ENCODE measurements around the gene GNAI3.

DNA sequence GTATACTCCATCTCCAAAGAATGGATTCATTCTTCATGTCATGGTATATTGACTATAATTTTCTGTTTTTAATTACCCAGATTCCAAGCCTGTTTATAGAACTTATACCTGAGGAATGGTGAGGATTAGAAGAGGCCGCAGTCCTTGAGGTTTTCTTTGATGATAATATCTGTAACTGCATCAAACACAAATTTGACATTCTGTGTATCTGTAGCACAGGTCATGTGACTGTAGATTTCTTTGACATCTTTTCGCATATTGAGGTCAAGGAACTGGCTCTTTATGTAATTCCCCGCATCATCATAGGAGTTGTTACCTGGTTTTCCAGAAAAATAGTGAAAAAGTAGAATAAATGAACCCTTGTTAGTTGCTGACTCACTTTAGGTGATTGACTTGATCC is 54.8 kb downstream of the GNAI3 start:
- TF ChIP-seq, protein P1, sequence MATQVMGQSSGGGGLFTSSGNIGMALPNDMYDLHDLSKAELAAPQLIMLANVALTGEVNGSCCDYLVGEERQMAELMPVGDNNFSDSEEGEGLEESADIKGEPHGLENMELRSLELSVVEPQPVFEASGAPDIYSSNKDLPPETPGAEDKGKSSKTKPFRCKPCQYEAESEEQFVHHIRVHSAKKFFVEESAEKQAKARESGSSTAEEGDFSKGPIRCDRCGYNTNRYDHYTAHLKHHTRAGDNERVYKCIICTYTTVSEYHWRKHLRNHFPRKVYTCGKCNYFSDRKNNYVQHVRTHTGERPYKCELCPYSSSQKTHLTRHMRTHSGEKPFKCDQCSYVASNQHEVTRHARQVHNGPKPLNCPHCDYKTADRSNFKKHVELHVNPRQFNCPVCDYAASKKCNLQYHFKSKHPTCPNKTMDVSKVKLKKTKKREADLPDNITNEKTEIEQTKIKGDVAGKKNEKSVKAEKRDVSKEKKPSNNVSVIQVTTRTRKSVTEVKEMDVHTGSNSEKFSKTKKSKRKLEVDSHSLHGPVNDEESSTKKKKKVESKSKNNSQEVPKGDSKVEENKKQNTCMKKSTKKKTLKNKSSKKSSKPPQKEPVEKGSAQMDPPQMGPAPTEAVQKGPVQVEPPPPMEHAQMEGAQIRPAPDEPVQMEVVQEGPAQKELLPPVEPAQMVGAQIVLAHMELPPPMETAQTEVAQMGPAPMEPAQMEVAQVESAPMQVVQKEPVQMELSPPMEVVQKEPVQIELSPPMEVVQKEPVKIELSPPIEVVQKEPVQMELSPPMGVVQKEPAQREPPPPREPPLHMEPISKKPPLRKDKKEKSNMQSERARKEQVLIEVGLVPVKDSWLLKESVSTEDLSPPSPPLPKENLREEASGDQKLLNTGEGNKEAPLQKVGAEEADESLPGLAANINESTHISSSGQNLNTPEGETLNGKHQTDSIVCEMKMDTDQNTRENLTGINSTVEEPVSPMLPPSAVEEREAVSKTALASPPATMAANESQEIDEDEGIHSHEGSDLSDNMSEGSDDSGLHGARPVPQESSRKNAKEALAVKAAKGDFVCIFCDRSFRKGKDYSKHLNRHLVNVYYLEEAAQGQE (IDR thresholded peaks at IDR 0.05; ENCODE audit: borderline replicate concordance in 1 of 2, low read depth in 1 of 2, low read length in 2 of 2): no peak
- TF ChIP-seq, protein P2, sequence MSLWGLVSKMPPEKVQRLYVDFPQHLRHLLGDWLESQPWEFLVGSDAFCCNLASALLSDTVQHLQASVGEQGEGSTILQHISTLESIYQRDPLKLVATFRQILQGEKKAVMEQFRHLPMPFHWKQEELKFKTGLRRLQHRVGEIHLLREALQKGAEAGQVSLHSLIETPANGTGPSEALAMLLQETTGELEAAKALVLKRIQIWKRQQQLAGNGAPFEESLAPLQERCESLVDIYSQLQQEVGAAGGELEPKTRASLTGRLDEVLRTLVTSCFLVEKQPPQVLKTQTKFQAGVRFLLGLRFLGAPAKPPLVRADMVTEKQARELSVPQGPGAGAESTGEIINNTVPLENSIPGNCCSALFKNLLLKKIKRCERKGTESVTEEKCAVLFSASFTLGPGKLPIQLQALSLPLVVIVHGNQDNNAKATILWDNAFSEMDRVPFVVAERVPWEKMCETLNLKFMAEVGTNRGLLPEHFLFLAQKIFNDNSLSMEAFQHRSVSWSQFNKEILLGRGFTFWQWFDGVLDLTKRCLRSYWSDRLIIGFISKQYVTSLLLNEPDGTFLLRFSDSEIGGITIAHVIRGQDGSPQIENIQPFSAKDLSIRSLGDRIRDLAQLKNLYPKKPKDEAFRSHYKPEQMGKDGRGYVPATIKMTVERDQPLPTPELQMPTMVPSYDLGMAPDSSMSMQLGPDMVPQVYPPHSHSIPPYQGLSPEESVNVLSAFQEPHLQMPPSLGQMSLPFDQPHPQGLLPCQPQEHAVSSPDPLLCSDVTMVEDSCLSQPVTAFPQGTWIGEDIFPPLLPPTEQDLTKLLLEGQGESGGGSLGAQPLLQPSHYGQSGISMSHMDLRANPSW (CRISPR knock-in tag; IDR thresholded peaks at IDR 0.05; ENCODE audit: borderline replicate concordance): no peak
- TF ChIP-seq POLR2A (IDR thresholded peaks at IDR 0.05; ENCODE audit: insufficient read depth in 1 of 2, low read depth in 2 of 2, low read length in 2 of 2) (no peak), CAMTA2 (CRISPR knock-in tag; IDR thresholded peaks at IDR 0.05; ENCODE audit: borderline replicate concordance) (no peak), POLR2AphosphoS2 (IDR thresholded peaks at IDR 0.05; ENCODE audit: low read depth, low read length) (no peak), ZSCAN29 (CRISPR knock-in tag; conservative IDR thresholded peaks at IDR 0.05) (no peak), NR1H2 (CRISPR knock-in tag; IDR thresholded peaks at IDR 0.05; ENCODE audit: borderline replicate concordance, low read depth) (no peak), TBP (CRISPR knock-in tag; IDR thresholded peaks at IDR 0.05) (no peak)
- TF ChIP-seq, protein P3, sequence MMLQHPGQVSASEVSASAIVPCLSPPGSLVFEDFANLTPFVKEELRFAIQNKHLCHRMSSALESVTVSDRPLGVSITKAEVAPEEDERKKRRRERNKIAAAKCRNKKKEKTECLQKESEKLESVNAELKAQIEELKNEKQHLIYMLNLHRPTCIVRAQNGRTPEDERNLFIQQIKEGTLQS (CRISPR knock-in tag; IDR thresholded peaks at IDR 0.05): no peak
